ENCODE measurements around the gene CPB2.

The CPB2 gene

DNA sequence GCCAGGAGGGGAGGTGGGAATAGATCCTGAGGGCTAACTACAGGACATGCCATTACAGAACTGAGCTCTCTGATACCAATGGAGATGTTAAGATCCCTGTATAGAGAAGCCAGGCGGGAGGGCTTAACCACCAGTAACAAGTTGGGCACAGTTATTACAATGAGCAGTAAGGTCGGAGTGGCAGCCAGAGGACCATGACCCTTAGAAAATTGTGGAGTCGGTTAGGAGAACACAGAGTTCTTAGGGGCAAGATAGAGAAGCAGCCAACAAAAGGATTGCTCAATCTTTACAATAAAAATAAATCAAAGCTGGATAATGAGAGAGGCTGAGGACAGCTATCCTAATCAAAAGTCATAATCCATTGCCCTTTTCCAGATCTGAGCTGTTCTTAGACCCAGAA lies 10.4 kb downstream of the CPB2 start:
- in situ Hi-C loops (cut with HindIII; ENCODE audit: low sequenced_read_pairs), result no loop called here
- H3K4me3 ChIP-seq (ENCODE audit: low read depth, low read length), result no peak overlapping the region
- DNase-seq (ENCODE audit: low read depth, low spot score), result no peak
- TF ChIP-seq, protein P1, sequence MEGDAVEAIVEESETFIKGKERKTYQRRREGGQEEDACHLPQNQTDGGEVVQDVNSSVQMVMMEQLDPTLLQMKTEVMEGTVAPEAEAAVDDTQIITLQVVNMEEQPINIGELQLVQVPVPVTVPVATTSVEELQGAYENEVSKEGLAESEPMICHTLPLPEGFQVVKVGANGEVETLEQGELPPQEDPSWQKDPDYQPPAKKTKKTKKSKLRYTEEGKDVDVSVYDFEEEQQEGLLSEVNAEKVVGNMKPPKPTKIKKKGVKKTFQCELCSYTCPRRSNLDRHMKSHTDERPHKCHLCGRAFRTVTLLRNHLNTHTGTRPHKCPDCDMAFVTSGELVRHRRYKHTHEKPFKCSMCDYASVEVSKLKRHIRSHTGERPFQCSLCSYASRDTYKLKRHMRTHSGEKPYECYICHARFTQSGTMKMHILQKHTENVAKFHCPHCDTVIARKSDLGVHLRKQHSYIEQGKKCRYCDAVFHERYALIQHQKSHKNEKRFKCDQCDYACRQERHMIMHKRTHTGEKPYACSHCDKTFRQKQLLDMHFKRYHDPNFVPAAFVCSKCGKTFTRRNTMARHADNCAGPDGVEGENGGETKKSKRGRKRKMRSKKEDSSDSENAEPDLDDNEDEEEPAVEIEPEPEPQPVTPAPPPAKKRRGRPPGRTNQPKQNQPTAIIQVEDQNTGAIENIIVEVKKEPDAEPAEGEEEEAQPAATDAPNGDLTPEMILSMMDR (IDR thresholded peaks at IDR 0.05; ENCODE audit: low read depth, low read length), result no peak

DNA sequence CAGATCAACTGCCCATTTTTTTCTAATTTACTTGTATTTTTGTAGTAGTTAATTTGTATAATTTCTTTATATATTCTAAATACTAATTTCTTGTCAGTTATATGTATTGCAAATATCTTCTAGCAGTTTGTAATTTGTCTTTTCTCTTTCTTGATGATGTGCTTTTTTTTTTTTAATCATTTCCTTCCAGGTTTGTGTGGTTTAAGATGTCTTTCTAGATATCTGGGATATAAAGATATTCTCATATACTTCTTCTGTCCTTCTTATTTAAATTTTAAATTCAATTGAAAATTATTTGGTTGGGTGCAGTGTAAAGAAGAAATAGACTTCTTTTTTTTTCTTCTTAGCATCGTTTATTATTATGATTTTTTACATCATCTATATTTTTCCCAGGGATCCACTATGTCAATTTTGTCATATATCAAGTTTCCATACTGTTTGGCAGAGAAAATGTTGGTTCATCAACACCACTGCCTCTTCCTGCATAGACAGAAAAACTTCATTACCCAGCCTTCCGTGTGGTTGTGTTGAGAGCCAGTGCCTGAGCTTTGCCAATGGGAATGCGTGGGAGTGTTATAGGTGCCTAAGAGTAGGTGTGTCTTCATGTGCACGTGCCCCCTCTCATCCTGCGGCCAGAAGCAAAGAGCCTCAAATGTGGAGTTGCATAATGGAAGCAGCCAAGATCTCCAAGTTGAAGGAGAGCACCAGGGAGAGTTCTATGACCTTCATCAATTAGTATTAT lies 15.8 kb downstream of the CPB2 start:
- H3K4me3 ChIP-seq (ENCODE audit: low read depth, low read length), result no peak overlapping the region
- TF ChIP-seq, protein P1 (IDR thresholded peaks at IDR 0.05; ENCODE audit: low read depth, low read length), result no peak
- in situ Hi-C loops (cut with HindIII; ENCODE audit: low sequenced_read_pairs), result no loop called here
- DNase-seq (ENCODE audit: low read depth, low spot score), result no peak

DNA sequence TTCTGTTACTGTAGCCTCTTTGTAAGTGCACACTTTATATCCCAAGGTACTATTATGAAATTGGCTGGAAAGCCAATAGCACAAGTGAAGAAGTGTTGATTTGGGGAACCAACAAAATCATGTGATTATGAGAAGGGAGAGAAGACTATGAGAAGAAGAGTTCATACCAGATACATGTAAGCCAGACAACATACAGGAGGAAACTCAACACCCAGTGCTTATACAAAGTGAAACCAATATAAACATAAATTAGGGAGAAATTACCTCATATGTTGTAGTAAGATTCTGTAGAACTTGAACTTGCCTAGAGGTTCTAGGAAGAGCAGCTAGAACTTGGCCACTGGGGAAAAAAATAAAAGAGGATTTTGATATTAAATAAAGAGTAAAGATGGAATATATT lies 17.4 kb downstream of the CPB2 start:
- DNase-seq (ENCODE audit: low read depth, low spot score), result no peak
- TF ChIP-seq, protein P1 (IDR thresholded peaks at IDR 0.05; ENCODE audit: low read depth, low read length), result no peak
- no peak overlapping the region for H3K4me3 ChIP-seq (ENCODE audit: low read depth, low read length)
- in situ Hi-C loops (cut with HindIII; ENCODE audit: low sequenced_read_pairs), result no loop called here

DNA sequence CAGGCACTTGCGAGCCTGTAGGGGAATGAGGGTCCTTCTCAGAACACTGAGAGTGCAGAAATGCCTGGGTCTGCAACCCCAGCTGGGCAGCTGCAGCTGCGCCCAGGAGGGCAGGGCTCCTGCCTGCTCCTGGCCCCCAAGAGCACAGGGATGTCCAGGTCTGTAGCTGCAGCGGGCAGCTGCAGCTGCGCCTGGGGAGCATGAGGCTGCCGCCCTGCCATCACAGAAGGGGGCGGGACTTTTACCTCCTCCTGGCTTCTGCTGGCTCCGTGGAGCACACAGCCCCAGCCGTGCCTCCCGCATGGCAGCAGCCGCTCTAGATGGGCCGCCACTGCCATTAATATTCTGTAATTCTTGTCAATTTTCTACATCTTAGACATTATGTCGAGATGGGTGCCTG lies 17.8 kb downstream of the CPB2 start:
- H3K4me3 ChIP-seq (ENCODE audit: low read depth, low read length), result no peak overlapping the region
- in situ Hi-C loops (cut with HindIII; ENCODE audit: low sequenced_read_pairs), result no loop called here
- DNase-seq (ENCODE audit: low read depth, low spot score), result no peak
- TF ChIP-seq, protein P1 (IDR thresholded peaks at IDR 0.05; ENCODE audit: low read depth, low read length), result no peak

DNA sequence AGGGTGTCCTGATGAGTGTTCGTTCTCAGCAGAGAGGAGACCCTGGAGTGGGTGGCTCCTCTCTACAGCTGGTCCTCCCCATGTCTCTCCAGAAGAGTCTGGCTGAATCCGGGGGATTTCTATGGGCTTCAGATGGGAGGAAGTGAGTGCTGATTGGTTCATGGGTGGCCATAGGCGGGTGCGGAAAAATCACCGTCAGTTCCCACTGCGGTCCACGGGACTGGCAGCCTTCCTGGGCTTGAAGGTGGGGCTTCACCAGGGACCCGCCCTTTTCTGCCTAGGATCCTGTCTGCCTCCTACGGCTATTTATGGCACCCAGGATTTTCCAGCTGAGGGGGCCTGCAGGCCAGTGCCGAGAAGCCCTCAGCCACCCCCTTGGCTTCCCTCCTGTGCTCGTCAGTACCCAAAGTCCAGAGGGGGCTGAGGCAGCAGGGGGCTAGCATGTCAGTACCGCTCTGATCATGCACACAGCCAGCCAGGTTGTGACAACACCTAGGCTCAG lies 18.4 kb downstream of the CPB2 start:
- no peak for DNase-seq (ENCODE audit: low read depth, low spot score)
- no peak overlapping the region for H3K4me3 ChIP-seq (ENCODE audit: low read depth, low read length)
- TF ChIP-seq, protein P1 (IDR thresholded peaks at IDR 0.05; ENCODE audit: low read depth, low read length), result no peak
- in situ Hi-C loops (cut with HindIII; ENCODE audit: low sequenced_read_pairs), result no loop called here

DNA sequence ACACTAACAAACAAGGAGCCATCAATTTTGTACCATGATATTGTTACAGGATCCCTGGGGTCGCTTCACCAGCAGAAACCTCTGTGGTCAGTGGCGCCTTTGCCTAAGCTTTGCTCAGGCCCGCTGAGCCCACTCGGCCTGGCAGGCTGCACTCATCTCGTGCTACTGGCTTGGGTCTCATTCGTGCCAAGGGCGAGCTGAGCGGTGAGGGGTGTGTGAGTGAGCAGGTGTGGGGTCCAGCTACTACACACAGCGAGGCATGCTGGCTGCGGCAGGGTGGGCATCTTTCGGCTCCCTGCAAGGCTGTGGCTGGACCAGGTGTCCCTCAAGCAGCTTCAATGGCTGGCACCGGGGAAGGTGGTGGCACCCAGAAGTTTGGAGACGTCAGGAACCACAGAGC lies 19.1 kb downstream of the CPB2 start:
- DNase-seq (ENCODE audit: low read depth, low spot score), result no peak
- H3K4me3 ChIP-seq (ENCODE audit: low read depth, low read length), result no peak overlapping the region
- TF ChIP-seq, protein P1 (IDR thresholded peaks at IDR 0.05; ENCODE audit: low read depth, low read length), result no peak
- in situ Hi-C loops (cut with HindIII; ENCODE audit: low sequenced_read_pairs), result no loop called here
